Skeletal muscle satellite cell (primary cell): Measurements from ENCODE around the gene GNPDA1. TPM values are rescaled to one million over a fixed set of nuclear protein-coding genes. Genes with fewer than 3 reads are reported as not detected.
"Not testable (repeated sequence)": the region's sequence is repeated elsewhere in the genome, so short reads cannot be mapped to it uniquely, and the experiment has no call there.

Experiments used
- H3K27me3 ChIP-seq: 2 replicates; pipeline ENCODE4 v1.7.0; 2013; ENCODE audit warnings: low read length; ENCODE audit not compliant: control insufficient read depth, insufficient read depth
- H3K36me3 ChIP-seq: 2 replicates; pipeline ENCODE4 v1.7.0; 2013; ENCODE audit warnings: mild to moderate bottlenecking, control low read depth, low read length; ENCODE audit not compliant: insufficient read depth
- H3K4me1 ChIP-seq: 2 replicates; pipeline ENCODE4 v1.7.0; 2013; ENCODE audit warnings: low read length; ENCODE audit not compliant: control insufficient read depth, insufficient read depth
- H3K4me2 ChIP-seq: 2 replicates; pipeline ENCODE4 v1.7.0; 2013; ENCODE audit warnings: mild to moderate bottlenecking, low read length
- H3K4me3 ChIP-seq: 2 replicates; pipeline ENCODE4 v1.7.0; 2013; ENCODE audit warnings: low read length
- H3K9ac ChIP-seq: 2 replicates; pipeline ENCODE4 v1.7.0; 2013; ENCODE audit warnings: mild to moderate bottlenecking, low read depth, low read length, moderate library complexity
- H3K9me3 ChIP-seq: replicated peaks from 2 replicates; pipeline ENCODE4 v1.7.0; 2013; ENCODE audit warnings: mild to moderate bottlenecking, control low read depth, low read length
- total RNA-seq: library from RNA; depleted of rRNA; stranded (reverse); fragments of >200 nt; gene quantifications from 2 replicates; pipeline ENCODE4 v1.2.3, GENCODE V29; 2012; rRNA removed

GNPDA1 gene
- total RNA-seq, result 38.7 and 76.3 TPM in 2 replicates

DNA sequence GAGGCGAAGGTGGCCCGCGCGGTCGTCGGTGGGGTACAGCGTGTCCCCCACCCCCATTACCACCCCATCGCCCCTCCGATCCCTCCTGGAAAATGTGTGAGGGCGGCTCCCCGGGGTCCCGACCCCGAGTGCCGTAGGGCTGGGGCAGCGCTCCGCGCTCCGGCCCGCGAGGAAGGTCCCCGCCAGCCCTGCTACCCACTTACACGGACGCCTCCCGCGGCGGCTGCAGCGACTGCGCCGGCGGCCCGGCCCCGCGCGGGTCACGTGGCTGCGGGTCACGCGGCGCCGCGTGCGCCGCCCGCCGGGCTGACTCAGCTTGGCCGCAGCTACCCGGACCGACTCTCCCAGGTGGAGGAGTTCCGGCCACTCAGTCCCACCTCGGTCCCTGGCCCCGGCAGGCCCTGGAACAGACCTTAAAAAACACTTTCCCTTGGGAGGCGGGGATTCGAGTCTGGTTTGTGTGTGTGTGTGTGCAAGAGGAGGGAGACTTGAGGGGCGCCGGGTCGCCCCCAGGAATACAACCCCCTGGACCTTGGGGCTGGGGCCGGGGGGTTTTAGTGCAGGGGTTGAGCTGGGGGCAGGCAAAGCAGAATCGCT is at the start of gene GNPDA1:
GNPDA1 (minus strand) TSS at position 236 of the 597 bp plus-strand sequence. CDS start 992 bp downstream, outside the sequence.
- H3K4me2 ChIP-seq, result peak within 1 kb of the TSS; percentile 100
- peaks cover 4% of the 10 kb centered on the region for H3K36me3 ChIP-seq
- peak within 1 kb of the TSS; percentile 90 for H3K4me3 ChIP-seq
- H3K4me1 ChIP-seq, result peaks cover 37% of the 10 kb centered on the region
- H3K9ac ChIP-seq, result peak within 1 kb of the TSS; percentile 78
- no peaks in the 10 kb centered on the region for H3K9me3 ChIP-seq
- H3K27me3 ChIP-seq, result no peaks in the 10 kb centered on the region

DNA sequence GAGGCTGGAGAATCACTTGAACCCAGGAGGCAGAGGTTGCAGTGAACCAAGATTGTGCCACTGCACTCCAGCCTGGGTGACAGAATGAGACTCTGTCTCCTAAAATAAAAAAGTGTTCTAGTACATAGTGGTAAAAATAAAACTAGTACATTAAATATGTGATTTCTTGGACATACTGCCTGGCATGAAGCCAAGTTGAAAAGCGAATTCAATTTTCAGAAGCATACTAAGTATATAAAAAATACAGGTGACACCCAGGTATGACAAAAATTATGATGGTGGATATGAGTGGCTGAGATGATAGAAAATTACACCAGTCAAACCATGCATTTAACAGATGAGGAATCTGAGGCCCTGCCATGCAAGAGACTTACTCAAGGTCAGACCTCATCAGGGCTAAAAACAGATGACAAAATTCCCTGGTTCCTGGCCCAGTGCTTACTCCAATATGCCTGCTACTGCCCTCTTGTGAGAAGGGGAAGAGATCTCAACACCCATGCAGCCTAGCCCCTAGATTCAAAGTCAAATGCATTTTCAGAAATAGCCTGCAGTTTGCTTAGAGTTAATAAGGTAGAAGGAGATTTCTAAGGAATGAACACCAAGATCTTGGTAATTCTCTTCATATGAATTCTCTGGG is 46.6 kb upstream of the GNPDA1 start:
- Histone ChIP-seq H3K9me3 (no peaks in the 10 kb centered on the region), H3K36me3 (no peaks in the 10 kb centered on the region), H3K4me2 (no peak overlapping the region), H3K4me3 (no peak overlapping the region), H3K9ac (no peak overlapping the region), H3K27me3 (no peaks in the 10 kb centered on the region), H3K4me1 (peaks cover 17% of the 10 kb centered on the region)

GRCh38 chr5:142057697-142058056 is 44.9 kb upstream of the GNPDA1 start:
- H3K4me3 ChIP-seq, result no peak overlapping the region
- H3K27me3 ChIP-seq, result no peaks in the 10 kb centered on the region
- H3K9ac ChIP-seq, result no peak overlapping the region
- no peaks in the 10 kb centered on the region for H3K36me3 ChIP-seq
- no peaks in the 10 kb centered on the region for H3K9me3 ChIP-seq
- H3K4me1 ChIP-seq, result peaks cover 14% of the 10 kb centered on the region
- no peak overlapping the region for H3K4me2 ChIP-seq

DNA sequence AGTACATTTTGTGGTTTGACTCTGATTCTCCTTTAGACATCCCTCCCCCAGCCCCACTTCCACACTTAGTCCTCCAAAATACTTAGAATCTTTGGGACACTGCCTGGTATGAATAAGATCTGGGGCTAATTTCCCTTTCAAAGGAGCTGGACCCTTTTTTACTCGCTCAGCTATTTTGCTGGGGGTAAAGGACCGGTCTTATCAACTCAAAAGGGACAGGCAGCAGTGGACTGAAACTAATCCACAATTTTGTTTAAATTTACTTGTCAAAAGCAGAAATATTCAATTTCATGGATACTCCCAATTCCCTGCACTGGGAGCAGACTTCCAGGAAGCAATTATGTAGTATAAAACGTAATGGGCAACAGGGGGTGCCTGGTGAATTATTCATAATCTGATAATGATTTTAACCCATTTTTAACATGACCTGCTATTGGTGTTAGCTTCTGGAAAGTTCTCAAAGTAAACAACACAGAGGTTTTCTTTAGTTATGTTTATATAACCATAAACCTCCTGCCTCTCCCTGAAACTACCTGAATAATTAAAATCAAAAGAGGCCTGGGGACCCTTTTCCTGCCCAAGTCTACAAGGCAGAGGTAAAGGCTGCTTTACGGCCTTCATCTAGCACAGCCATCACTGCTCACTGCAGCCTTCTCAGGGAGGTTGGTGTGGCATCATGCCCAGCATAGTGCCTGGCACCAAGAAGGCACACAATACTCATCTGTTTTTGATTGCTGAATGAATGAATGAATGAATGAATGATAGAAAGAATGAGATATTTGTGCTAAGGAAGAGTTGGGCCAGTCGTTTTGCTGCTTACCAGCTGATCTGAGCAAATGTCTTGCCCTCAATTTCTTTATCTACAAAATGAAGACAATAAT is 44.2 kb upstream of the GNPDA1 start:
- Histone ChIP-seq H3K27me3 (no peaks in the 10 kb centered on the region), H3K4me3 (no peak overlapping the region), H3K9ac (no peak overlapping the region), H3K4me1 (peaks cover 14% of the 10 kb centered on the region), H3K9me3 (no peaks in the 10 kb centered on the region), H3K36me3 (no peaks in the 10 kb centered on the region), H3K4me2 (no peak overlapping the region)

GRCh38 chr5:142055301-142055700 is 42.5 kb upstream of the GNPDA1 start:
- Histone ChIP-seq H3K9ac (no peak overlapping the region), H3K4me1 (peaks cover 14% of the 10 kb centered on the region)

GRCh38 chr5:142053426-142054151 is 40.8 kb upstream of the GNPDA1 start:
- peaks cover 8% of the 10 kb centered on the region for H3K27me3 ChIP-seq
- peak overlapping the region; percentile 18 for H3K4me2 ChIP-seq
- peaks cover 14% of the 10 kb centered on the region for H3K4me1 ChIP-seq
- no peaks in the 10 kb centered on the region for H3K9me3 ChIP-seq
- H3K4me3 ChIP-seq, result no peak overlapping the region
- H3K9ac ChIP-seq, result no peak overlapping the region
- no peaks in the 10 kb centered on the region for H3K36me3 ChIP-seq

More at GRCh38 chr5:142055301-142055700, 42.5 kb upstream of the GNPDA1 start:
- Histone ChIP-seq H3K9me3 (no peaks in the 10 kb centered on the region), H3K4me2 (no peak overlapping the region), H3K27me3 (no peaks in the 10 kb centered on the region), H3K36me3 (no peaks in the 10 kb centered on the region), H3K4me3 (no peak overlapping the region)

DNA sequence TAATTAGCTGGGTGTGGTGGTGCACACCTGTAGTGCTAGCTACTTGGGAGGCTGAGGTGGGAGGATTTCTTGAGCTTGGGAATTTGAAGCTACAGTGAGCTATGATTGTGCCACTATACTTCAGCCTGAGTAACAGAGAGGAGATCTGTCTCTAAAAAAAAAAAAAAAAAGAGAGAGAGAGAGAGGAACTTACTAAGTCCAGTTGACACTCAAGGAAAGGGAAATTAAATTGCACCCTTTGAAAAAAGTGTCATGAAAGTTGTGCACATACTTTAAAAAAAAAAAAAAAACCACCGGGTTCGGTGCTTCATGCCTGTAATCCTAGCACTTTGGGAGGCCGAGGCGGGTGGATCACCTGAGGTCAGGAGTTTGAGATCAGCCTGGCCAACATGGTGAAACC is 39.2 kb upstream of the GNPDA1 start:
- H3K9ac ChIP-seq, H3K4me3 ChIP-seq: not testable (repeated sequence)
- H3K27me3 ChIP-seq, result peaks cover 18% of the 10 kb centered on the region

GRCh38 chr5:142048272-142048671 is 35.4 kb upstream of the GNPDA1 start:
- H3K36me3 ChIP-seq, result no peaks in the 10 kb centered on the region
- peaks cover 2% of the 10 kb centered on the region for H3K4me1 ChIP-seq
- no peak overlapping the region for H3K9ac ChIP-seq
- no peak overlapping the region for H3K4me3 ChIP-seq
- H3K4me2 ChIP-seq, result no peak overlapping the region
- H3K9me3 ChIP-seq, result no peaks in the 10 kb centered on the region
- peaks cover 18% of the 10 kb centered on the region for H3K27me3 ChIP-seq

More for the DNA sequence above, 39.2 kb upstream of the GNPDA1 start:
- not testable (repeated sequence) for H3K9me3 ChIP-seq, H3K4me2 ChIP-seq, H3K36me3 ChIP-seq
- peaks cover 10% of the 10 kb centered on the region for H3K4me1 ChIP-seq

GRCh38 chr5:142046191-142046590 is 33.4 kb upstream of the GNPDA1 start:
- Histone ChIP-seq H3K4me2 (no peak overlapping the region), H3K9me3 (no peaks in the 10 kb centered on the region), H3K36me3 (no peaks in the 10 kb centered on the region), H3K27me3 (peaks cover 18% of the 10 kb centered on the region), H3K9ac (no peak overlapping the region), H3K4me1 (no peaks in the 10 kb centered on the region), H3K4me3 (no peak overlapping the region)

- H3K9me3 ChIP-seq, H3K4me1 ChIP-seq, H3K27me3 ChIP-seq, H3K36me3 ChIP-seq, H3K9ac ChIP-seq, H3K4me2 ChIP-seq, H3K4me3 ChIP-seq: not testable (repeated sequence)
These were observed 28.1 kb upstream of the GNPDA1 start for GRCh38 chr5:142040881-142041280.

GRCh38 chr5:142040285-142040684 is 27.5 kb upstream of the GNPDA1 start:
- no peak overlapping the region for H3K4me2 ChIP-seq
- H3K4me3 ChIP-seq, result no peak overlapping the region
- no peak overlapping the region for H3K9ac ChIP-seq
- no peaks in the 10 kb centered on the region for H3K9me3 ChIP-seq
- no peaks in the 10 kb centered on the region for H3K4me1 ChIP-seq
- H3K36me3 ChIP-seq, result no peaks in the 10 kb centered on the region
- no peaks in the 10 kb centered on the region for H3K27me3 ChIP-seq
